Neutrophil (primary cell): ENCODE results near the gene USP54.

ENCODE experiments used
- H3K27ac ChIP-seq: fragments of 200-600 bp; sonication (generic); 2 replicates; pipeline ENCODE4 v1.5.1; 2016; ENCODE audit warnings: mild to moderate bottlenecking, moderate library complexity
- H3K27me3 ChIP-seq: fragments of 200-600 bp; sonication (generic); 2 replicates; pipeline ENCODE4 v1.6.0; 2016; ENCODE audit warnings: mild to moderate bottlenecking
- H3K36me3 ChIP-seq: fragments of 200-600 bp; sonication (generic); 2 replicates; pipeline ENCODE4 v1.5.1; 2017
- H3K4me1 ChIP-seq, 2 experiments: fragments of 200-600 bp in 1 of 2; sonication (generic) in 1 of 2; 1 replicate in 1 of 2; 2 replicates in 1 of 2; pipeline versions ENCODE4 v1.5.1 to v1.6.1; 2013 to 2016; ENCODE audit warnings: low read depth in 1 of 2, low read length in 1 of 2, mild to moderate bottlenecking in 1 of 2, moderate library complexity in 1 of 2; ENCODE audit not compliant: control insufficient read depth in 1 of 2, insufficient read depth in 1 of 2
- H3K4me3 ChIP-seq, 2 experiments: fragments of 200-600 bp in 1 of 2; sonication (generic) in 1 of 2; 1 replicate in 1 of 2; 2 replicates in 1 of 2; pipeline ENCODE4 v1.5.1; 2013 to 2016; ENCODE audit warnings: low read depth in 1 of 2, low read length in 1 of 2, mild to moderate bottlenecking in 1 of 2, moderate library complexity in 1 of 2
- H3K9me3 ChIP-seq: fragments of 200-600 bp; sonication (generic); 2 replicates; pipeline ENCODE4 v1.5.1; 2016
- TF ChIP-seq, protein P1 (sequence below): fragments of 200-600 bp; sonication (generic); IDR thresholded peaks from 2 replicates; pipeline ENCODE4 v1.5.1; 2016; ENCODE audit warnings: antibody characterized with exemption

Gene USP54

DNA sequence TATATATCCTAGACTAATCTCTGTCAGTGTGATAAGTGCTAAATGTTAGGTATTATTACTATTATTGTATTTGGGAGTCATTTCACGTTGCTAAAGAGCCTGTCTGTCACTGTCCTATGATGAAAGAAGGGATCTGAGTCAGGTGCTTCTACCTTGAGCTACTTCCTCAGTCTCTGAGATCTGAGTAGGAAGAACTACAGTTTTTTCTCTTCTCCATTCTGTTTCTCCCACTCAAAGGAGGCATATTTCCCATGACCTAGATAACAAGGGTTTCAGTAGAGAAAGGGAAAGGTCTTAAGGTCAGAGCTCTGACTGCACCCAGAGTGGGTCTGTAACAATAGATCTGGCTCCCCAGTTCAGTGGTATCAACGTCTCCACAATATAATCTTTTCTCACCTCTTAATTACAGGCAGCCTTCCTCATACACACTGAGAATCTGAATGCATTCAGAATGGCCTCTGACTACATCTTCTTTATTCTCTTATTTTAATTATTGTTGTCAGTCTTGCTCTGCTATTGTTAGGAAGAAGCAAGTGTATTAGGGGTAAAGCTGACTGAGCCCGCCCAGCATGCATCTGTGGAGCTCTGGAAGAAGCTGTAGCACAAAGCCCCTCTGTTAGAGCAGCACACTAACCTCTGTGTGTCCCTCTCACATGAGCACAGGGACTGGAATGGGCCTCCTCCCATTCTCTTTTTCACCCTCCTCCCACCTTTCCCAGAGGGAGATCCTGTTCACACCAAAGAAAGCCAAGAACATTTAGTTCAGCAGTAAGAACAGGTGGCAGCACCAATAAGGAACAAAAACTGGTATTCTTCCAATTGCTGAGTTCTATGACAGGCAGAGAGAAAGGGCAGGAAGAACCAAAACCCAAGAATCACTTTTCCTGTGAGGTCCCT is 38.1 kb downstream of the USP54 start:
- Histone ChIP-seq H3K4me3 (no peak overlapping the region), H3K27me3 (no peaks in the 10 kb centered on the region), H3K27ac (no peak overlapping the region), H3K4me1 (no peaks in the 10 kb centered on the region), H3K36me3 (no peaks in the 10 kb centered on the region), H3K9me3 (no peaks in the 10 kb centered on the region)
- TF ChIP-seq, protein P1, sequence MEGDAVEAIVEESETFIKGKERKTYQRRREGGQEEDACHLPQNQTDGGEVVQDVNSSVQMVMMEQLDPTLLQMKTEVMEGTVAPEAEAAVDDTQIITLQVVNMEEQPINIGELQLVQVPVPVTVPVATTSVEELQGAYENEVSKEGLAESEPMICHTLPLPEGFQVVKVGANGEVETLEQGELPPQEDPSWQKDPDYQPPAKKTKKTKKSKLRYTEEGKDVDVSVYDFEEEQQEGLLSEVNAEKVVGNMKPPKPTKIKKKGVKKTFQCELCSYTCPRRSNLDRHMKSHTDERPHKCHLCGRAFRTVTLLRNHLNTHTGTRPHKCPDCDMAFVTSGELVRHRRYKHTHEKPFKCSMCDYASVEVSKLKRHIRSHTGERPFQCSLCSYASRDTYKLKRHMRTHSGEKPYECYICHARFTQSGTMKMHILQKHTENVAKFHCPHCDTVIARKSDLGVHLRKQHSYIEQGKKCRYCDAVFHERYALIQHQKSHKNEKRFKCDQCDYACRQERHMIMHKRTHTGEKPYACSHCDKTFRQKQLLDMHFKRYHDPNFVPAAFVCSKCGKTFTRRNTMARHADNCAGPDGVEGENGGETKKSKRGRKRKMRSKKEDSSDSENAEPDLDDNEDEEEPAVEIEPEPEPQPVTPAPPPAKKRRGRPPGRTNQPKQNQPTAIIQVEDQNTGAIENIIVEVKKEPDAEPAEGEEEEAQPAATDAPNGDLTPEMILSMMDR: no peak

DNA sequence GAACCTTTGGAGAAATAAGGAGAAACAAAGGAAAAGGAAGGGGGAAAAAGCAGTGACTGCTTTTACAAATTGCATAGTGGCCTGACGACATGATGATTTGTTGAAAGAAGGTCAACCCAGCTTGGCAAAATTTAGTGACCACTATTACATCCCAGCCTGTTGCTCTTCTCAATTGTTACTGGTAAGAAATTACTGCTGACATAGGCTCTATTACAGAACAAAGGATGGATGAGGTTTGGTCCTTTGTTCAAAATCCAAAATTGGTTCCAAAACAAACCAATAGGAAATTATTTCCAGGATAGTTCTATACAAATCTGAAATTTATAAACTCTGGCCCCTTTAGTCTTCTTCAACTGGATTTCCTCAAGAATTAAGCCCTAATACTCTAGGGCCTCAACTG is 39.6 kb downstream of the USP54 start:
- H3K4me1 ChIP-seq: no peaks in the 10 kb centered on the region
- no peak overlapping the region for H3K4me3 ChIP-seq
- no peaks in the 10 kb centered on the region for H3K9me3 ChIP-seq
- no peak overlapping the region for H3K27ac ChIP-seq
- H3K36me3 ChIP-seq: no peaks in the 10 kb centered on the region
- TF ChIP-seq, protein P1: no peak
- H3K27me3 ChIP-seq: no peaks in the 10 kb centered on the region

DNA sequence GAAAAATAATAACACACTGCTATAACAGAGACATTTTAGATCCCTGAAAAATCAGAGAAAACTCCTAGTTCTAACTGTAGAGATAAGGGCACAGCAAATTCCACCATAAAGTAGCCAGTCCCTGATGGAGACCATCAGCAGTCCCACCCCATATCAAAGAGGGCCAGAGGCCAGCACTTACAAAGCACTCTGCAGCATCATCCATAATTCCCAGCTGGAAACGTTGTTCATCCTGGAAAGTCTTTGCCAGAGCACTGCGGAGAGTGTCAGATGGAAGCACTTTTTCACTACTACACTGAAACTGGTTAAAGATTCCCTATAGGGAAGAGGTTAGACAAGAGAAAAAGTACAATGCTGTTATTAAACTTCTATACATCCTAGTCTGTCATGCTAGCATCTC is 45.8 kb downstream of the USP54 start:
- H3K27me3 ChIP-seq: no peaks in the 10 kb centered on the region
- TF ChIP-seq, protein P1: no peak
- H3K36me3 ChIP-seq: no peaks in the 10 kb centered on the region
- no peaks in the 10 kb centered on the region for H3K9me3 ChIP-seq
- peaks cover 9% of the 10 kb centered on the region in 2 experiments for H3K4me1 ChIP-seq
- no peak overlapping the region for H3K27ac ChIP-seq
- H3K4me3 ChIP-seq: no peak overlapping the region

DNA sequence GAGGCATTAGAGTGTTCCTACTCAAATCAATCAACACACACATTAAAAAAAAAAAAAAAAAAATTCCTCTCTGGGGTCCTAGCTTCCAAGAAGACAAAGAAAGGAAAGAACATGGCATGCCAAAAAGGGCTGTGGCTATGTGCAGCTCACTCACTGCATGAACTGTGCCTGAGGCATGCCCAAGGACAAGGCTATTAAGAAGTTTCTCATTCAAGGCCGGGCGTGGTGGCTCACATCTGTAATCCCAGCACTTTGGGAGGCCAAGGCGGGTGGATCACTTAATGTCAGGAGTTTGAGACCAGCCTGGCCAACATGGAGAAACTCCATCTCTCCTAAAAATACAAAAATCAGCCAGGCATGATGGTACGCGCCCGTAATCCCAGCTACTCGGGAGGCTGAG is 53.4 kb downstream of the USP54 start:
- no peaks in the 10 kb centered on the region for H3K36me3 ChIP-seq
- H3K4me3 ChIP-seq: no peak overlapping the region
- H3K27ac ChIP-seq: no peak overlapping the region
- H3K9me3 ChIP-seq: no peaks in the 10 kb centered on the region
- no peaks in the 10 kb centered on the region for H3K27me3 ChIP-seq
- H3K4me1 ChIP-seq: no peaks in the 10 kb centered on the region
- TF ChIP-seq, protein P1: no peak

DNA sequence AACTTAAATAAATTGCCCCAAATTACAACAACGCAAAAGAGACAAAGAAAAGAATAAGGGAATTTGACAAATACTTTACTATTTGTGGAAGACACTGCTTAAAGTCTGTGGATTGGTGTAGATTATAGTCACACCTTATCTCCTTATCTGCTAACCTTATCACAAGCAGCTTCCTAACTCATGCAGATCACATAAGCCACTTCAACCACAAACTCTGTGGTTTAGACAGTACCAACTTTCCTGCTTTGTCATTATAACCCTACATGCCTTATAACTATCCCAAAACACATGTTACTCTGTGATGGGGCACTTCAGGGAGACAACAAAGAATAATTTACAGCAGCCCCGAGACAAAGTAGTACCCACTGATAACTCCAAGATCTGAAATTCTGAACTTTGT is 53.9 kb downstream of the USP54 start:
- Histone ChIP-seq H3K27me3 (no peaks in the 10 kb centered on the region), H3K27ac (no peak overlapping the region), H3K36me3 (no peaks in the 10 kb centered on the region), H3K9me3 (no peaks in the 10 kb centered on the region), H3K4me3 (no peak overlapping the region), H3K4me1 (no peaks in the 10 kb centered on the region)
- TF ChIP-seq, protein P1: no peak
